HG02943 (cell line): ENCODE measurements around the gene CAPN6.

Experiments used
- ATAC-seq: cut with Tn5 transposase; IDR thresholded peaks from one replicate; pipeline ENCODE4 v1.9.1; 2021; ENCODE audit warnings: mild to moderate bottlenecking, low read depth, moderate library complexity; ENCODE audit not compliant: unreplicated experiment

The CAPN6 gene

DNA sequence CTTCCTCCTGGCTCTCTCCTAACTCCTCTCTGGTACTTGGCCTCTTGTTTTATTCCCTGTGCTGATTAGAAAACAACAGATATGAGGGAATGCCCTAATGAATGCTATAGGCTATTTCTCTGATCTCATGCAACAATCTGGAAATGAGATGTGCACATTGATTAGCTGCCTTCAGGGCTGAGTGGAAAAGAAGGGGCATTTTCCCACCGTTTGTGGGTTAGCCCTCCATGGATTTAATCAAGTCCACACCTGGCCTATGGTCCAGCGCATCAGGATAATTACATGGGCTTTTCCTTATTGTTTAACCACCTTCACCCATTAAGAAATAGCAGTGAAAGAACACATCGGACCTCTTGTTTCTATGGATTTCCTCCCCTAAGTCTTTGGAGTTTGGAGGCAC, 70.0 kb downstream of the CAPN6 start:
- no peak for ATAC-seq

- ATAC-seq, result no peak
These were observed 70.8 kb downstream of the CAPN6 start for GRCh38 chrX:111199505-111199904.
